HG02571 (cell line): ENCODE measurements around the gene NSD2.
"Not testable (repeated sequence)": the region's sequence is repeated elsewhere in the genome, so short reads cannot be mapped to it uniquely, and the experiment has no call there.

Source experiments
- ATAC-seq: cut with Tn5 transposase; IDR thresholded peaks from one replicate; pipeline ENCODE4 v1.9.1; 2021; ENCODE audit warnings: mild to moderate bottlenecking, moderate library complexity; ENCODE audit not compliant: unreplicated experiment

Gene NSD2

GRCh38 chr4:2031161-2031560, 160.0 kb downstream of the NSD2 start:
- ATAC-seq = not testable (repeated sequence)
